CD4-positive, alpha-beta T cell (primary cell): Measurements from ENCODE around the gene COG3. TPM values are rescaled to one million over a fixed set of nuclear protein-coding genes. Genes with fewer than 3 reads are reported as not detected.

Experiments
- ATAC-seq: fragments of 200-7000 bp; cut with Tn5 transposase; one replicate; pipeline ENCODE4 v1.10.0; 2022; ENCODE audit warnings: mild to moderate bottlenecking; ENCODE audit not compliant: poor library complexity
- CTCF ChIA-PET: fragments of 350-600 bp; sonication (Branson Sonifier 250); formaldehyde crosslinking; loops from one replicate; lab custom pipeline; 2021; ENCODE audit warnings: antibody characterized with exemption, inconsistent platforms; lab: Charles Lee
- POLR2A ChIA-PET: fragments of 350-600 bp; sonication (Branson Sonifier 250); formaldehyde crosslinking; loops from one replicate; lab custom pipeline; 2021; ENCODE audit warnings: antibody characterized with exemption, inconsistent platforms; lab: Charles Lee
- DNase-seq, 14 experiments: peaks; one replicate each; pipeline ENCODE4 v3.0.0-alpha.2; 2013 to 2020; ENCODE audit warnings: mixed read lengths in 2 of 14
- H3K27ac ChIP-seq, 2 donors: one replicate each; pipeline versions ENCODE4 v1.5.1 to v1.7.0; 2013; ENCODE audit warnings: low read length in 2 of 2, low read depth in 1 of 2, mild to moderate bottlenecking in 1 of 2
- H3K27me3 ChIP-seq, 2 experiments: 1 replicate in 1 of 2; 2 replicates in 1 of 2; pipeline versions ENCODE4 v1.6.1 to v1.7.0; 2013; ENCODE audit warnings: low read length in 2 of 2, control low read depth in 1 of 2, mild to moderate bottlenecking in 1 of 2, moderate library complexity in 1 of 2; ENCODE audit not compliant: insufficient read depth in 2 of 2, control insufficient read depth in 1 of 2
- H3K36me3 ChIP-seq: one replicate; pipeline ENCODE4 v1.6.1; 2013; ENCODE audit warnings: low read length, control low read depth; ENCODE audit not compliant: insufficient read depth
- H3K4me1 ChIP-seq: one replicate; pipeline ENCODE4 v1.6.1; 2013; ENCODE audit warnings: low read length, control low read depth; ENCODE audit not compliant: insufficient read depth
- H3K4me3 ChIP-seq: one replicate; pipeline ENCODE4 v1.5.1; 2013; ENCODE audit warnings: mild to moderate bottlenecking, low read length, moderate library complexity
- H3K9me3 ChIP-seq, 2 experiments: 1 replicate in 1 of 2; 2 replicates in 1 of 2; pipeline versions ENCODE4 v1.6.1 to v1.7.0; 2013; ENCODE audit warnings: low read length in 2 of 2, mild to moderate bottlenecking in 2 of 2, control low read depth in 1 of 2, moderate library complexity in 1 of 2; ENCODE audit not compliant: control insufficient read depth in 1 of 2, insufficient read depth in 1 of 2
- H3K27ac Mint-ChIP-seq: one replicate; pipeline ENCODE4 v1.8.0; 2020; ENCODE audit warnings: mixed read lengths
- H3K27me3 Mint-ChIP-seq: one replicate; pipeline ENCODE4 v1.8.0; 2021; ENCODE audit warnings: mixed read lengths
- H3K36me3 Mint-ChIP-seq: one replicate; pipeline ENCODE4 v1.8.0; 2021; ENCODE audit warnings: low read depth, mixed read lengths
- H3K4me1 Mint-ChIP-seq: one replicate; pipeline ENCODE4 v1.8.0; 2021; ENCODE audit warnings: low read depth, mixed read lengths
- H3K4me3 Mint-ChIP-seq: one replicate; pipeline ENCODE4 v1.8.0; 2020; ENCODE audit warnings: mild to moderate bottlenecking, mixed read lengths
- H3K9me3 Mint-ChIP-seq: one replicate; pipeline ENCODE4 v1.8.0; 2020; ENCODE audit warnings: mixed read lengths
- CTCF ChIP-seq: fragments of 200-600 bp; IDR thresholded peaks from one replicate; pipeline ENCODE4 v1.8.0; 2022; ENCODE audit warnings: antibody characterized with exemption, mild to moderate bottlenecking
- intact Hi-C, 2 experiments: fragments of 100-400 bp; cut with DNase I in 1 of 2; cut with micrococcal nuclease in 1 of 2; formaldehyde crosslinking; loops; one replicate each; pipeline versions ENCODE4 v1.15.1 to v1.9.0; 2023 to 2025; cut with DNase I, micrococcal nuclease
- total RNA-seq, 174 experiments: library from RNA in 2 of 174; stranded (reverse) in 2 of 174; gene quantifications; one replicate each; pipeline ENCODE4 v1.2.3 and lab custom pipeline; 2021 to 2026

Gene COG3
- total RNA-seq, 2 experiments from 2014 or later: 52.8 to 57.0 TPM

- Histone ChIP-seq H3K9me3 (no peaks in the 10 kb centered on the region), H3K36me3 (no peaks in the 10 kb centered on the region), H3K27me3 (peaks cover 0 to 2% of the 10 kb centered on the region in 2 experiments), H3K4me3 (no peak overlapping the region), H3K27ac (no peak overlapping the region), H3K4me1 (no peaks in the 10 kb centered on the region)
- ChIA-PET POLR2A (no interaction called here), CTCF (no interaction called here)
- H3K4me3 Mint-ChIP-seq: no peak overlapping the region
- H3K27me3 Mint-ChIP-seq: peaks cover 7% of the 10 kb centered on the region
- H3K27ac Mint-ChIP-seq: no peak overlapping the region
- ATAC-seq (no peak), DNase-seq (no peak)
- no peaks in the 10 kb centered on the region for H3K36me3 Mint-ChIP-seq
- intact Hi-C loops: no loop called here
- no peaks in the 10 kb centered on the region for H3K9me3 Mint-ChIP-seq
- TF ChIP-seq CTCF: no peak
- H3K4me1 Mint-ChIP-seq: no peaks in the 10 kb centered on the region
Measured at GRCh38 chr13:45546410-45546765, 81.6 kb downstream of the COG3 start.

- Histone ChIP-seq H3K9me3 (no peaks in the 10 kb centered on the region), H3K4me3 (no peak overlapping the region), H3K36me3 (no peaks in the 10 kb centered on the region), H3K4me1 (no peaks in the 10 kb centered on the region), H3K27me3 (peaks cover 0 to 2% of the 10 kb centered on the region in 2 experiments), H3K27ac (no peak overlapping the region)
- Mint-ChIP-seq H3K27ac (no peak overlapping the region), H3K36me3 (no peaks in the 10 kb centered on the region), H3K9me3 (no peaks in the 10 kb centered on the region), H3K4me1 (no peaks in the 10 kb centered on the region), H3K4me3 (no peak overlapping the region), H3K27me3 (peaks cover 7% of the 10 kb centered on the region)
- DNase-seq: no peak
- intact Hi-C loops: no loop called here
- TF ChIP-seq CTCF: no peak
- POLR2A ChIA-PET: no interaction called here
- ATAC-seq: no peak
- CTCF ChIA-PET: no interaction called here
Measured at GRCh38 chr13:45548281-45548680, 83.5 kb downstream of the COG3 start.

GRCh38 chr13:45554604-45555109 lies 89.9 kb downstream of the COG3 start:
- Mint-ChIP-seq H3K36me3 (no peaks in the 10 kb centered on the region), H3K27ac (no peak overlapping the region), H3K27me3 (peaks cover 7% of the 10 kb centered on the region), H3K9me3 (no peaks in the 10 kb centered on the region), H3K4me3 (no peak overlapping the region), H3K4me1 (no peaks in the 10 kb centered on the region)
- H3K36me3 ChIP-seq: no peaks in the 10 kb centered on the region
- ATAC-seq (no peak), DNase-seq (no peak)
- no peak for TF ChIP-seq CTCF
- H3K4me1 ChIP-seq: no peaks in the 10 kb centered on the region
- ChIA-PET POLR2A (no interaction called here), CTCF (no interaction called here)
- intact Hi-C loops: no loop called here
- H3K27ac ChIP-seq: no peak overlapping the region
- no peaks in the 10 kb centered on the region for H3K9me3 ChIP-seq
- no peak overlapping the region for H3K4me3 ChIP-seq
- H3K27me3 ChIP-seq: no peaks in the 10 kb centered on the region
